Erythroblast (primary cell): ENCODE measurements around the gene AP4B1.

ENCODE experiments used
- DNase-seq, 2 experiments: peaks; one replicate each; lab custom pipeline; 2025; lab: John Stamatoyannopoulos, UW
- GATA1 ChIP-seq: IDR thresholded peaks from 2 replicates; pipeline ENCODE4 v1.6.1; 2011; ENCODE audit warnings: low read depth, mild to moderate bottlenecking, control low read depth, low read length, moderate library complexity
- POLR2A ChIP-seq: IDR thresholded peaks from 2 replicates; pipeline ENCODE4 v1.6.1; 2011; ENCODE audit warnings: mild to moderate bottlenecking, low read length

The AP4B1 gene

GRCh38 chr1:113922957-113923356 is 18.4 kb upstream of the AP4B1 start:
- TF ChIP-seq POLR2A (no peak), GATA1 (no peak)
- no peak for DNase-seq

- DNase-seq, result peak; percentile 67 to 81
- no peak for TF ChIP-seq GATA1
- no peak for TF ChIP-seq POLR2A
Measured at GRCh38 chr1:113918243-113918642, 13.6 kb upstream of the AP4B1 start.

GRCh38 chr1:113917400-113918082 is 12.9 kb upstream of the AP4B1 start:
- DNase-seq, result peak; percentile 42 to 69
- no peak for TF ChIP-seq POLR2A
- TF ChIP-seq GATA1, result no peak

- no peak for DNase-seq
- TF ChIP-seq GATA1, result no peak
- no peak for TF ChIP-seq POLR2A
Measured at GRCh38 chr1:113916974-113917373, 12.4 kb upstream of the AP4B1 start.

GRCh38 chr1:113913887-113914664 is 9.5 kb upstream of the AP4B1 start:
- TF ChIP-seq GATA1 (peak; percentile 93), POLR2A (peak; percentile 55)
- peak; percentile 96 to 100 for DNase-seq

GRCh38 chr1:113913312-113913668 is 8.7 kb upstream of the AP4B1 start:
- TF ChIP-seq POLR2A (no peak), GATA1 (no peak)
- peak in 1 of 2 experiments; percentile 46 for DNase-seq

GRCh38 chr1:113912594-113913311 is 8.2 kb upstream of the AP4B1 start:
- TF ChIP-seq POLR2A (peak; percentile 53), GATA1 (no peak)
- peak; percentile 77 to 82 for DNase-seq

- TF ChIP-seq POLR2A, result no peak
- TF ChIP-seq GATA1, result no peak
- no peak for DNase-seq
Measured at GRCh38 chr1:113905435-113905861, 849 bp upstream of the AP4B1 start.

GRCh38 chr1:113904293-113904673 is 316 bp downstream of the AP4B1 start:
- TF ChIP-seq GATA1 (no peak), POLR2A (no peak)
- peak in 1 of 2 experiments; percentile 90 for DNase-seq

- TF ChIP-seq POLR2A (no peak), GATA1 (no peak)
- peak; percentile 41 to 53 for DNase-seq
Measured at GRCh38 chr1:113903501-113904292, 902 bp downstream of the AP4B1 start.

- no peak for TF ChIP-seq POLR2A
- TF ChIP-seq GATA1, result no peak
- DNase-seq, result no peak
Measured at GRCh38 chr1:113901191-113901590, 3.4 kb downstream of the AP4B1 start.

GRCh38 chr1:113899111-113899510 is 5.5 kb downstream of the AP4B1 start:
- no peak for TF ChIP-seq POLR2A
- TF ChIP-seq GATA1, result no peak
- no peak for DNase-seq

GRCh38 chr1:113898241-113898814 is 6.3 kb downstream of the AP4B1 start:
- DNase-seq, result no peak
- no peak for TF ChIP-seq GATA1
- no peak for TF ChIP-seq POLR2A
